AG10803 (cell line): ENCODE data around the gene GGA2.
"Not testable (repeated sequence)": the region's sequence is repeated elsewhere in the genome, so short reads cannot be mapped to it uniquely, and the experiment has no call there.

ENCODE experiments used
- DNase-seq: peaks from one replicate; pipeline ENCODE4 v3.0.0; 2010; ENCODE audit warnings: low read depth
- H3K4me3 ChIP-seq: 2 replicates; pipeline ENCODE4 v1.5.1; 2011; ENCODE audit warnings: mild to moderate bottlenecking, low read length, control low read depth
- CTCF ChIP-seq: conservative IDR thresholded peaks from 2 replicates; pipeline ENCODE4 v1.5.1; 2011; ENCODE audit warnings: mild to moderate bottlenecking, low read length, control low read depth, inconsistent platforms

GGA2 gene

GRCh38 chr16:23514381-23515152, 4.3 kb upstream of the GGA2 start:
- no peak for DNase-seq
- no peak for TF ChIP-seq CTCF
- no peak overlapping the region for H3K4me3 ChIP-seq

- DNase-seq, result no peak
- no peak for TF ChIP-seq CTCF
- no peak overlapping the region for H3K4me3 ChIP-seq
Measured at GRCh38 chr16:23512168-23512695, 1.9 kb upstream of the GGA2 start.

- no peak overlapping the region for H3K4me3 ChIP-seq
- no peak for TF ChIP-seq CTCF
- no peak for DNase-seq
Measured at GRCh38 chr16:23511731-23512130, 1.4 kb upstream of the GGA2 start.

GRCh38 chr16:23510915-23511270, 599 bp upstream of the GGA2 start:
- H3K4me3 ChIP-seq, result peak overlapping the region; percentile 78
- DNase-seq, result not testable (repeated sequence)

GRCh38 chr16:23509782-23510163, 521 bp downstream of the GGA2 start:
- TF ChIP-seq CTCF, result no peak
- peak; percentile 24 for DNase-seq
- peak overlapping the region; percentile 78 for H3K4me3 ChIP-seq

- peak overlapping the region; percentile 78 for H3K4me3 ChIP-seq
- no peak for DNase-seq
- no peak for TF ChIP-seq CTCF
Measured at GRCh38 chr16:23509441-23509754, 896 bp downstream of the GGA2 start.

- H3K4me3 ChIP-seq, result peak overlapping the region; percentile 78
- no peak for TF ChIP-seq CTCF
- peak; percentile 20 for DNase-seq
Measured at GRCh38 chr16:23508589-23509440, 1.5 kb downstream of the GGA2 start.
